ENCODE measurements around the gene MEP1B.
"Not testable (repeated sequence)": the region's sequence is repeated elsewhere in the genome, so short reads cannot be mapped to it uniquely, and the experiment has no call there.

MEP1B gene

GRCh38 chr18:32209685-32210445 lies 20.0 kb downstream of the MEP1B start:
- DNase-seq (ENCODE audit: low read depth): no peak

GRCh38 chr18:32213693-32214092 lies 23.9 kb downstream of the MEP1B start:
- DNase-seq (ENCODE audit: low read depth): no peak

GRCh38 chr18:32216390-32216789 lies 26.6 kb downstream of the MEP1B start:
- DNase-seq (ENCODE audit: low read depth): no peak

- no peak for DNase-seq (ENCODE audit: low read depth)
These were observed 29.7 kb downstream of the MEP1B start for GRCh38 chr18:32219431-32220018.

DNA sequence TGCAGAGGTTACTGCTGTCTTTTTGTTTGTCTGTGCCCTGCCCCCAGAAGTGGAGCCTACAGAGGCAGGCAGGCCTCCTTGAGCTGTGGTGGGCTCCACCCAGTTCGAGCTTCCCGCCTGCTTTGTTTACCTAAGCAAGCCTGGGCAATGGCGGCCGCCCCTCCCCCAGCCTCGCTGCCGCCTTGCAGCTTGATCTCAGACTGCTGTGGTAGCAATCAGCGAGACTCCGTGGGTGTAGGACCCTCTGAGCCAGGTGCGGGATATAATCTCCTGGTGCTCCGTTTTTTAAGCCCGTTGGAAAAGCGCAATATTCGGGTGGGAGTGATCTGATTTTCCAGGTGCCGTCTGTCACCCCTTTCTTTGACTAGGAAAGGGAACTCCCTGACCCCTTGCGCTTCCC lies 43.5 kb downstream of the MEP1B start:
- DNase-seq (ENCODE audit: low read depth): not testable (repeated sequence)

DNA sequence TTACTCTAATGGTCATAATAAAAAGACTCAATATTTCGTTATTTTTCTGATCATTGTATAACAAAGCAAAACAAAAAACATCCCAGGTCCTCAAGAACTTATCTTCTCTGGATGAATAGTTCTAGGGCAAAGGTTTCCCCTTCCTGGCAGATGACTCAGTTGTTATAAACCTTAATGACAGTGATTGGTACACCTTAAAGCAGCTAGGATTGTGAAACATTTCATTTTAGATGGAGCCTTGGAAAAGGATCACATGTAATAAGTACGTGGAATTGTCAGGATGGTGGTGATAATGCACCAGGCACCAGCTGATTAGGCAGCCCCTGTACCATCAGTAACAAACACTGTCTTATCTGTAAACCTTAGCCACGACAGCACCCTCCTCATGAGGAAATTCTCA lies 47.2 kb downstream of the MEP1B start:
- DNase-seq (ENCODE audit: low read depth): no peak

DNA sequence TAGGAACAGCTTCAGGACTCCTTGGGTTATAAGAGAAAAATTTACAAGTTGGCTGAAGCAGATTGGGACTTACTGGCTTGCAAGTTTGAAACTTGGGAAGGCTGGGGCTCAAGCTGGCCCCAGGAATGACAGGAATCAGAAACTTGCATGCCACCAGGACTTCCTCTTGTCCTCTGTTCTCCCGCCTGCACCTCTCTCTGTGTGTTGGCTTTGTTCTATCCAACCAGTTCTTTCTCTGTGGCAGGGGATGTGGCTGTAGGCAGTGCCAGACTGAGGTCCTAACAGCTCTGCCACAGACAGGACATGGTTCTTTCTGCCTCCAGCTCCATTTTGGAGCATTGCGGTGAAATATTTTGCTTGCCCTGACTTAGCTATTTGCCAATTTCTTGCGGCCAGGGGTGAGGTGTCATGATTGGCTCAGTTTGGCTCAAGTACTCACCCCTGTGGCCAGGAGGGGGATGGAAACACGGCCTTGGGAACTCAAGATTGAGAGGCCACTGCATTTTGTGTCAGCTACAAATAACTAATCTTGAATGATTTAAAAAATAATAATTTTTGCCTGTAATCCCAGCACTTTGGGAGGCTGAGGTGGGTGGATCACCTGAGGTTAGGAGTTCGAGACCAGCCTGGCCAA lies 48.9 kb downstream of the MEP1B start:
- no peak for DNase-seq (ENCODE audit: low read depth)

DNA sequence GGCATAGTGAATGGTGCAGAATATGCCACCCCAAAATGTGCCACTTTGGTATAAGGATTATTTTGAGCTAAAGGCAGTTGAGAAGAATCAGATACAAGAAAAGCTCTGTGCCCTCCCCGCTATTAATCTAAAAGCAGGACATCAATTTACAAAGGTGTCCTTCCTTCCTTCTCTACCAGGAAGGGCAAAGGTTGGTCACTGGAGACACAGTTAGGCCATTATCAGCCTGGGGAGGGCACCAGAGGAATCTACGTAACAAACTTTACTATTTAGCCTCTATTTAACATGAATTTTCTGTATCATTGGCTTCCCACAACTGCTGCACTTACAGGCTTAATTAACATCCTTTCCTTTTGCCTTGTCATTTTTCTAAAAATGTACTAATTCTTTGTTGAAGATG lies 52.6 kb downstream of the MEP1B start:
- DNase-seq (ENCODE audit: low read depth): no peak

- no peak for DNase-seq (ENCODE audit: low read depth)
These were observed 53.5 kb downstream of the MEP1B start for GRCh38 chr18:32243358-32243757.

GRCh38 chr18:32244881-32245280 lies 55.0 kb downstream of the MEP1B start:
- no peak for DNase-seq (ENCODE audit: low read depth)

DNA sequence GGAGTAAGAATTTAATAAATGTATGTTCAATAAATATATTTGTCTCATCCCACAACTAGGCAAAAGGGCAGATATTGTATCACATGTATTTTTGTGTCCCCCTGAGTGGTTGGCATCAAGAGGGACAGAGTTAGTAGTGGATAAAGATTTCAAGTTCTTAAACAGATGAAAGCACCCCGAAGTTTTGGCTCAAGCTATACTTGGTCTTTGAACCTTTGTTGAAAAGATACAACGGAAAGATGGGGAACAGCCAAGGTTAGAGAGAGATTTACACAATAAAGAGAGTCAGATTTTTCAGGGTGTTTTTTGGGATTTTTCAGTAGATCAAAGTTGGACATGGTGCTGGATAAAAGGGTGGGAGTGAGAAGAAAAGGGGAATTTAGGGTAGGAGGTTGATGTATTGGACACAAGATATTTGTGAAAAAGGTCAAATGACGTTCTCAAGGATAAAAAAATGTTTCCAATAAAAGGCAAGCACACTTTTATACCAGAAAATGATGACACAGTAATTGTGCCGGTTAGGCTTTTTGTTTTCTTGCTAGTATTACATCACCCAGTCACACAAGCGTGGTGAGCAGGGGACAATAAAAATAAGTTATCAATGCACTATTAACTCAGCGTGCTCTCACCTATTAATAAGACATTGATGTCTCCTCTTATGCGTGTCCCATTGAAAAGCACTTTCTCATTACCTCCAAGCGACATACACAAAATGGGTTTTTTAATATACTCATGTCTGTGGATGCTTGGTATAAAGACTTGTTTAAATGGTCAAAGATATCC lies 59.5 kb downstream of the MEP1B start:
- no peak for DNase-seq (ENCODE audit: low read depth)

- DNase-seq (ENCODE audit: low read depth): no peak
These were observed 61.6 kb downstream of the MEP1B start for GRCh38 chr18:32251466-32251865.

DNA sequence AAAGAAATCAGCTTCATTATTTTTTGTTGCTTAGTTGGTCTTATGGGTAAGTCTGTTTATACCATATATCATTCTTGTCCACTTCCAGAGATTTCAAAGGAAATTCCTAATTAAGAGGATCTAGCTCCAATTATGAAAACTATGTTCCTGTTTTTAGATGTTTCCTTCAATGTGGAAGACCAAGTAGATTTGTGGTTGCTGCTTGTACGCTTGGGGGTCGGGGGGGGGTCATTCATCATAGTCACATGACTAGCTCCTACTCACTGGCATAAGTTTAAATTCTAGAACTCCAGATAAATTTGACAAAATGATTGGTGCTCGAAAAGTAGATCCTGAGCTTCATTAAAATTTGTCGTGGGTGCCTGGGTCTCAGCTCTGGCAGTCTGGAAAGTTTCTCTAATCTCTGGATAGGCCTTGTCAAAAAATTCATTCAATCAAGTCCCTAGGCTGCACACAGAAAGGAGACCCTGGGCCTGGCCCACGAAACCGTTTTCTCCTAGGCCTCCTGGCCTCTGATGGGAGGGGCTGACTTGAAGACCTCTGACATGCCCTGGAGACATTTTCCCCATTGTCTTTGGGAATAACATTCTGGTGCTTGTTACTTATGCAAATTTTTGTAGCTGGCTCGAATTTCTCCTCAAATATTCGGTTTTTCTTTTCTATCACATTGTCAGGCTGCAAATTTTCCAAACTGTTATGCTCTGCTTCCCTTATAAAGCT lies 62.5 kb downstream of the MEP1B start:
- no peak for DNase-seq (ENCODE audit: low read depth)

DNA sequence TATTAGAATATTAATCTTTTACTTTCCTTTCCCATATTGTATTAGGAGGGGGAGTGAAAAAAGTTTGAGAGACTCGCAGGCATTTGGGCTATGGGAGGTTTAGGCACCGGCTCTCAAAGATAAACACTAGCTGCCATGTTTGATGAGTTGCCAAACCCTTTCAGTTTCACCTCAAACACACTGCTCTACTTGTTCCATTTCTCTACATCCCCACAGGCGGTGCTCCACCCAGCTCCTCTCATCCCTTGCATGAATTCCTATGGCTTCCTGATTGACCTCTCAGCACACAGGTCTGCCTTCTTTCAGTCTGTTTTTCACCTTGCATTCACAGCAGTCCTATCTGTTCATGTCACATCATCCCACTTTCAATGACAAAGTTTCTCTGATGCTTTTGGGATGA lies 65.7 kb downstream of the MEP1B start:
- no peak for DNase-seq (ENCODE audit: low read depth)

GRCh38 chr18:32257084-32257785 lies 67.4 kb downstream of the MEP1B start:
- DNase-seq (ENCODE audit: low read depth): no peak

- no peak for DNase-seq (ENCODE audit: low read depth)
These were observed 68.3 kb downstream of the MEP1B start for GRCh38 chr18:32258148-32258547.

DNA sequence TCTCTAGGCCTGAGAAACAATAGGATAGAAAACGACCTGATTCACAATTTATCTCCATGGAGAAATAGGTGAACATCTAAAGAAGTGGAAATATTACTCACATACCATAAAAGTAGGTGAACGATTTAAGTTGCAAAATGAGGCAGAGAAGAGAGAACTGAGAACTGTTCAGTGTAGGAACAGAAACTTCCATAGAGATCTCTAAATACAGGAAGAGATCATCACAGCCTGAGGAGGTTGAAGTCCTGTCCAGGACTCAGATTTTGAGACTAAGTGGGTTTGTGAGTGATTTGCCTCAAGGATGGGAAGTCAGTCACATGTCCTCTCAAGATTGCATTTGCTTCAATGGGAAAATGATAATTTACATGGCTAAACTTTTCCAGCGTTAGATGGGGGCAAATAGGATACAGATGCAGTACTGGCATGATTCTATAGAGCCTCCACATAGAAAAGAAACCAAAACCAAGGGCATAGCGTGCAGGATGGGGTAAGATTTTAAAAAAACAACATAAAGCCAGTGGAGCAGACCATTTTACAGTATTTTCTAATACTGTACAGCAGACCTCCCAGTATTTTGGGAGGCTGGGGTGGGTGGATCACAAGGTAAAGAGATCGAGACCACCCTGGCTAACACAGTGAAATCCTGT lies 68.8 kb downstream of the MEP1B start:
- no peak for DNase-seq (ENCODE audit: low read depth)

DNA sequence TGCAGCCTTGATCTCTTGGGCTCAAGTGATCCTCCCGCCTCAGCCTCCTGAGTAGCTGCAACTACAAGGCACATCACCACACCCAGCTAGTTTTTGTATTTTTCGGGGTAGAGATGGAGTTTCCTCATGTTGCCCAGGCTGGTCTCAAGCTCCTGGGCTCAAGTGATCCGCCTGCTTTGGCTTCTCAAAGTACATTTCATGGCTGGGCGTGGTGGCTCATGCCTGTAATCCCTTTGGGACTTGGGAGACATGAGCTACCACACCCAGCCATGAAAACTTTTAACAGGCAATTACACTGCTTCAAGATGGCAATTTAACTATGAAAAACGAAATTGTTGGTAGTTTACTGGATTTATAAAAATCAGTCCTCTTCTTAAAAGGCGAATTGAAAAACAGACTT lies 69.7 kb downstream of the MEP1B start:
- no peak for DNase-seq (ENCODE audit: low read depth)

DNA sequence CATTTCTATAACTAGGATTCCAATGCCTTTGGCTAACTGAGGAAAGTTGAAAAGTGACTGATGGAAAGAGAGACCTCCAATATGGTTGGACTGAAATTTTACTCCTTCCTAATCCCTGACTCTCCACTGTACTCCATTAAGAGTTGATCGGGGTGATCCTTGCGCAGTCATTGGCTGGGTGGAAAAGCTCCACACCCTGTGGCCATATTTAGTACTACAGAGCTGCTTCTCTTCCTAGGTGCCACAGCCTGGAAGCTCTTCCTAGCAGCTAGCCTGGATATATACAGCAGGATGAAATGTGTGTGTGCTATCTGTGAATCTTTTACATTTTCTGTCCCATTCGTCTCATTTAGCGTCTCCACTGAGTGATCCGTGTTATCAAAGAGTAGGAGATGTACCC lies 71.2 kb downstream of the MEP1B start:
- no peak for DNase-seq (ENCODE audit: low read depth)

DNA sequence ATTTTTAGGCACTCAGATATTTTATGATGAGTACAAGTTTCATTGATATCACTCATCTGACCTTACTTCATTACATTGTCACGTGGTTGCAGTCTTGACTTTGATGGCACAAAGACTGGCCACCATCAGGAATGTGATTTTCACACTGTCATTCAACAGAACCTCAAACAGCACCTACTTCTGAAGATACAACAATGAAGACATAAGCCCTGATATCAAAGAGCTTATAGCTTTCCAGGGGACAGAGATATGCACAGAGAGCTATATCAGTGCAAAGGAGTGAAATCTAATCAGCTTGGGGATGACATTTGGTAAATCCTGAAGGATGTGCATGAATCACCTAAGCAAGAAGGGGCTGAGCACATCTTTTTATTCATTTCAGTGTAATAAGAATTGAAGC lies 72.3 kb downstream of the MEP1B start:
- no peak for DNase-seq (ENCODE audit: low read depth)

- no peak for DNase-seq (ENCODE audit: low read depth)
These were observed 74.6 kb downstream of the MEP1B start for GRCh38 chr18:32264401-32264800.

All from GM04504 (cell line).